Measurements from ENCODE around the gene COL5A1. TPM values are rescaled to one million over a fixed set of nuclear protein-coding genes. Genes with fewer than 3 reads are reported as not detected.

COL5A1 gene
- total and polyA plus RNA-seq, 4 donors, result 38.2 to 135 (median 88.3) TPM

DNA sequence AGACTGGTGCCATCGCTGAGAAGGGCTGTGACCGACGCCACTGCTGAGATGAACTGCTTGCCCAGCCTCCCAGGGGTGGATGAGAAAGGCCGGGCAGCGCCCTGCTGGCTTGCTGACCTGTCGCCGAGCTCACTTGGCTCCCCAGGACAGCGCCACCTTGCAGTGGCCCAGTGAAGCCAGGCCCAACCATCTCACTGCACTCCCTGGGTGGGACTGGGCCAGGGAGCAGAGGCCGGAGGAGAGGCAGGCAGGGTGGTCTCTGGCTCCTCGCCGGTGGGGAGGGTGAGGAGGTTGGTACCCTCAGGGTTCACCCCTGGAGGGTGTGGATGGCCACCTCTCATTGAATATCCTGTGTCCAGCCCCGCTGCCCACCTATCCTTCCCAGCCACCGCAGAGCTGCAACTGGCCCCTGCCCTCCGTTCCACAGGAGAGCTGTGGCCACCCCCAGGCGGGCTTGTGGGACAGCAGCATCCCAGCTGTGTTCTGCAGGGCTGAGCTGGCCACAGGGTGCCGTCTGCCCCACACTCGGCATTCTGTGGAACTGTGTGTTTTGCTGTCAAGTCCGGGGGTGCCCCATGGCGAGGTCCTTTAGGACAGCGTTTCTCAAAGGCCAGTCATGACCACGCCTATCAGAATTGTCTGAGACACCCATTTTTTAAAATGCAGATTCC is 198.0 kb downstream of the COL5A1 start:
- H3K4me3 ChIP-seq (ENCODE audit: low read depth, low read length), result no peak overlapping the region
- peaks cover 20% of the 10 kb centered on the region for H3K4me1 ChIP-seq (ENCODE audit: control insufficient read depth, insufficient read depth, low read length)
- H3K36me3 ChIP-seq (ENCODE audit: control insufficient read depth, insufficient read depth, low read length), result peaks cover 32% of the 10 kb centered on the region
- no peaks in the 10 kb centered on the region for H3K9me3 ChIP-seq (ENCODE audit: control insufficient read depth, insufficient read depth, low read length)
- H3K27ac ChIP-seq (ENCODE audit: low read depth, low read length), result no peak overlapping the region
- no peaks in the 10 kb centered on the region for H3K27me3 ChIP-seq (ENCODE audit: control insufficient read depth, insufficient read depth, low read length)
- WGBS (ENCODE audit: insufficient coverage), result 71% methylated on average over 20 of the region's 21 CpGs
- DNase-seq (ENCODE audit: low read depth in 4 of 6, low spot score in 6 of 6), result no peak

DNA sequence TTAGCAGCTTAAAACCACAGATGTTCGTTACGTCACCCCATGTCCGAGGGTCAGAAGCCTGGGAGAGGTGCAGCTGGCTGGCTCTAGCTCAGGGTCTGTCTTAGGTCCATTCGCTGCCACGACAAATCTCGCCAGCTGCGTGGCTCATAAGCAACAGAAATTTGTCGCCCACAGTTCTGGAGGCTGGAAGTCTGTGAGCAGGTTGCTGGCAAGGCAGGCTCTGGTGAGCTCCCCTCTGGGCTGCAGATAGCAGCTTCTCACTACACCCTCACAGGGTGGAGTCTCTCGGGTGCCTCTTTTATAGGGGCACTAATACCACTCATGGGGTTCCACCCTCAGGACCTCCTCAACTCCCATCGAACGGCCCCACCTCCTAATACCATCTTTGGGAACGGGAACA is 198.9 kb downstream of the COL5A1 start:
- Histone ChIP-seq H3K27me3 (ENCODE audit: control insufficient read depth, insufficient read depth, low read length) (no peaks in the 10 kb centered on the region), H3K36me3 (ENCODE audit: control insufficient read depth, insufficient read depth, low read length) (peaks cover 25% of the 10 kb centered on the region), H3K4me3 (ENCODE audit: low read depth, low read length) (no peak overlapping the region), H3K27ac (ENCODE audit: low read depth, low read length) (no peak overlapping the region), H3K9me3 (ENCODE audit: control insufficient read depth, insufficient read depth, low read length) (no peaks in the 10 kb centered on the region), H3K4me1 (ENCODE audit: control insufficient read depth, insufficient read depth, low read length) (peaks cover 20% of the 10 kb centered on the region)
- no peak for DNase-seq (ENCODE audit: low read depth in 4 of 6, low spot score in 6 of 6)
- 92% methylated on average over 5 of the region's 12 CpGs for WGBS (ENCODE audit: insufficient coverage)

DNA sequence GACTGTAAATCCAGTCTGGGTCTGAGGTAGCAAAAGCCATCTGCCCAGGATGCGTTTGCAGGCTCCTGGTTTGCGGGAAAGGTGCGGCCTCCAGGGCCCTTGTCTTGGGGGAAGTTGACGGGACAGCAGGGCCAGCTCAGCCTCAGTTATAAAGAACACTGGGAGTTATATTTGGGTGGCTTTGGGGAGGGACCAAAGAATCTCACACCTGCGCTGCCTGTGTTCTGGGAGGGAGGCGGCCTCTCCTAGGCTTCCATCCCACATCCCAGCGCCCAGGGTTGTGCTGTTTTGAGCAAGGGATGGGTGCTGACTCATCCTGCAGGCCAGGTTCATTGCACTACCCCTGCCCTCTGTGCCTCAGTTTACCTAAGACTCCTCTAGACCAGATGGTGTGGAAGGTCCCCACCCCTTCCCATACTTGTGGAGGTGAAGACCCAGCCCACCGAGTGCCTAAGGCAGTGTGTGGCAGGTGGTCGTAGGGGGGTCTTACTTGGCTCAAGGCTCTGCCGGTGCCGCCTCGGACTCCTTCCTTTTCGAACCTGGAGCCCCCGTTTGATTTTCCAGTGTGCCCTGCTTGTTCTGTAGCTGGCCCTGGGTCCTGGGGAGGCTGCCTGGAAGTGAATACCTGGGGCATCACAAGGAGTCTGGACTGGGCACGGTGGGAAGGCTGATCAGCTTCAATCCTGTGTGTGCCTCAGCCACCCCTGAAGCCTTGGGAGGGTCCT is 199.7 kb downstream of the COL5A1 start:
- WGBS (ENCODE audit: insufficient coverage), result 86% methylated on average over 11 of the region's 15 CpGs

DNA sequence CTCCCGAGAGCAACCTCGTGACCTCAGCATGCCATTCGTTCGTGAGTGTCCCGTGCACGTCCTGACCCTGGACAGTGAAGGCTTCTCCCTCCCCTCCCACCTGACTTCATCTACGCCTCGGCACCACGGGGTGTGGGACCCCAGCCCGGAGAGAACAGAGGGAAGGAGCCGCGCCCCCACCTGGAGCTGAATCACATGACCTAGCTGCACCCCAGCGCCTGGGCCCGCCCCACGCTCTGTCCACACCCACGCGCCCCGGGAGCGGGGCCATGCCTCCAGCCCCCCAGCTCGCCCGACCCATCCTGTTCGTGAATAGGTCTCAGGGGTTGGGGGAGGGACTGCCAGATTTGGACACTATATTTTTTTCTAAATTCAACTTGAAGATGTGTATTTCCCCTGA is 200.7 kb downstream of the COL5A1 start:
- H3K27me3 ChIP-seq (ENCODE audit: control insufficient read depth, insufficient read depth, low read length), result no peaks in the 10 kb centered on the region
- no peak overlapping the region for H3K27ac ChIP-seq (ENCODE audit: low read depth, low read length)
- H3K9me3 ChIP-seq (ENCODE audit: control insufficient read depth, insufficient read depth, low read length), result no peaks in the 10 kb centered on the region
- no peak overlapping the region for H3K4me3 ChIP-seq (ENCODE audit: low read depth, low read length)
- DNase-seq (ENCODE audit: low read depth in 4 of 6, low spot score in 6 of 6), result no peak
- peaks cover 20% of the 10 kb centered on the region for H3K4me1 ChIP-seq (ENCODE audit: control insufficient read depth, insufficient read depth, low read length)
- H3K36me3 ChIP-seq (ENCODE audit: control insufficient read depth, insufficient read depth, low read length), result peaks cover 16% of the 10 kb centered on the region
- 93% methylated on average over 16 of the region's 22 CpGs for WGBS (ENCODE audit: insufficient coverage)

More for the DNA sequence above, 199.7 kb downstream of the COL5A1 start:
- Histone ChIP-seq H3K27ac (ENCODE audit: low read depth, low read length) (no peak overlapping the region), H3K4me1 (ENCODE audit: control insufficient read depth, insufficient read depth, low read length) (peaks cover 20% of the 10 kb centered on the region), H3K36me3 (ENCODE audit: control insufficient read depth, insufficient read depth, low read length) (peaks cover 20% of the 10 kb centered on the region), H3K27me3 (ENCODE audit: control insufficient read depth, insufficient read depth, low read length) (no peaks in the 10 kb centered on the region), H3K9me3 (ENCODE audit: control insufficient read depth, insufficient read depth, low read length) (no peaks in the 10 kb centered on the region), H3K4me3 (ENCODE audit: low read depth, low read length) (no peak overlapping the region)
- no peak for DNase-seq (ENCODE audit: low read depth in 4 of 6, low spot score in 6 of 6)

DNA sequence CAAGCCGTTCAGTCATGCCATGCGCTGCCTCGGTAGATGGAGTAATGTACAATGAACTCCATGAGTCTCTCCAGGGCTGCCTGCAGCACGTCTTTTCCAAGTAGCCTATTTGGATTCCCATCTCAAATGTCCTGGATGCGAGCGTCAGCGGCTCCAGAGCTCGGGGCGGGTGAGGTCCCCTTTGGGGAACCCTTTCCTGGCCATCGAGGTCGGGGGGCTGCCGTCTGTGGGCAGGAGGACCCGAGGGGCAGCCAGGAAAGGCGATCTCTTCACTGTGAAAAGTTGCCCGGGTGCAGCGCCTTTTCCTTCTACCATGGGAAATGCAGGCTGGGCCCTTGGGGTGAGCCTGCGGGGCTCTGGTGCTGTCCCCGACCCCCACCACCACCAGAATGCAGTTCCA is 202.1 kb downstream of the COL5A1 start:
- 88% methylated on average over 18 of the region's 18 CpGs for WGBS (ENCODE audit: insufficient coverage)
- Histone ChIP-seq H3K4me1 (ENCODE audit: control insufficient read depth, insufficient read depth, low read length) (peaks cover 14% of the 10 kb centered on the region), H3K27ac (ENCODE audit: low read depth, low read length) (no peak overlapping the region), H3K27me3 (ENCODE audit: control insufficient read depth, insufficient read depth, low read length) (no peaks in the 10 kb centered on the region), H3K36me3 (ENCODE audit: control insufficient read depth, insufficient read depth, low read length) (peaks cover 11% of the 10 kb centered on the region), H3K4me3 (ENCODE audit: low read depth, low read length) (no peak overlapping the region), H3K9me3 (ENCODE audit: control insufficient read depth, insufficient read depth, low read length) (no peaks in the 10 kb centered on the region)
- no peak for DNase-seq (ENCODE audit: low read depth in 4 of 6, low spot score in 6 of 6)

DNA sequence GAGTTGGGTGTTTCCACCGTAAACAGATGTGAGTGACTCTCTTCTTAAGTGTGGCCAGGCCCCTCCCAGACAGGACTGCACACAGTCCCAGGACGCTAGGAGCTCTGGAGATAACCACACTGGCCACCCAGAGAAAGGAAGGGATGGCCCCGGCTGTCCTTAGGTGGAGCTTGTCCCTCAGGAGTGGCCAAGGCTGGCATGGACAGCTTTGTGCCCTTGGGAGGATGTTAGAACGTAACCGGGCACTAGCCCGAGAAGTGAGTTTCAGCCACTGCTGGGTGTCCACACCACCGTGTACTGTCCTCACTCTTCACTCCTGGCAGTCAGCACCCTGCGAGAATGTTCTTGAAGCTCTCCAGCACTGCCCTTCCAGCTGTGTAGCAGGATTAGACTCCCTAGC is 203.2 kb downstream of the COL5A1 start:
- Histone ChIP-seq H3K27ac (ENCODE audit: low read depth, low read length) (no peak overlapping the region), H3K27me3 (ENCODE audit: control insufficient read depth, insufficient read depth, low read length) (no peaks in the 10 kb centered on the region), H3K4me1 (ENCODE audit: control insufficient read depth, insufficient read depth, low read length) (peaks cover 3% of the 10 kb centered on the region), H3K4me3 (ENCODE audit: low read depth, low read length) (no peak overlapping the region), H3K36me3 (ENCODE audit: control insufficient read depth, insufficient read depth, low read length) (peaks cover 11% of the 10 kb centered on the region), H3K9me3 (ENCODE audit: control insufficient read depth, insufficient read depth, low read length) (no peaks in the 10 kb centered on the region)
- WGBS (ENCODE audit: insufficient coverage), result 91% methylated on average over 8 of the region's 8 CpGs
- no peak for DNase-seq (ENCODE audit: low read depth in 4 of 6, low spot score in 6 of 6)

DNA sequence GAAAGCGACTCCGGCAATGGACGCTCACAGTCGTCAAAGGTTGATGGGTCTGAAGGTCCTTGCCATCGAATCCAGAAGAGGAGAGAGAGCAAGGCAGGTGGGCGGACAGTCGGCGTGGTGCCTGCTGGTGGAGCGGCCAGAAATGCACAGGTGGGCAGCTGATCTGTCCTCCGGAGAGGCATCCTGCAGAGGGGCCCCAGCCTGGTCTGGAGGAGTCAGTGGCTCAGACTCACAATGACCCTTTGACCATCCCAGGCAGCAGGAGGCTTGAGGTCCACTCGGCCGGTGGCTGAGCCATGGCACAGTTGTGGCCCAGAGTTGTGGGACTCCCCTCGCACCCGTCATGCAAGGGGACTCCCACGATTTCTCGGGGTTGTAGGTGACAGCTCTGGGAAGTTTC is 204.6 kb downstream of the COL5A1 start:
- DNase-seq (ENCODE audit: low read depth in 4 of 6, low spot score in 6 of 6), result no peak
- no peak overlapping the region for H3K27ac ChIP-seq (ENCODE audit: low read depth, low read length)
- no peak overlapping the region for H3K4me3 ChIP-seq (ENCODE audit: low read depth, low read length)
- 91% methylated on average over 12 of the region's 16 CpGs for WGBS (ENCODE audit: insufficient coverage)
- no peaks in the 10 kb centered on the region for H3K4me1 ChIP-seq (ENCODE audit: control insufficient read depth, insufficient read depth, low read length)
- no peaks in the 10 kb centered on the region for H3K9me3 ChIP-seq (ENCODE audit: control insufficient read depth, insufficient read depth, low read length)
- no peaks in the 10 kb centered on the region for H3K27me3 ChIP-seq (ENCODE audit: control insufficient read depth, insufficient read depth, low read length)
- H3K36me3 ChIP-seq (ENCODE audit: control insufficient read depth, insufficient read depth, low read length), result peaks cover 7% of the 10 kb centered on the region

DNA sequence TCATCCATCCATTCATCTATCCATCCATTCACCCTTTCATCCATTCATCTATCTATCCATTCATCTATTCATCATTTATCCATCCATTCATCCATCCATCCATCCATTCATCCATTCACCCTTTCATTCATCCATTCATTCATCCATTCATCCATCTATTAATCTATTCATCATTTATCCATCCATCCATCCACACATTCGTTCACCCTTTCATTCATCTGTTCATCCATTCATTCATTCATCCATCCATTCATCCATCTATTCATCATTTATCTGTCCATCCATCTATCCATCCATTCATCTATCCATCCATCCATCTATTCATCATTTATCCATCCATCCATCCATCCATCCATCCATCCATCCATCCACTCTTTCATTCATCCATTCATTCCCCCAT is 205.1 kb downstream of the COL5A1 start:
- no peak for DNase-seq (ENCODE audit: low read depth in 4 of 6, low spot score in 6 of 6)
- no peaks in the 10 kb centered on the region for H3K9me3 ChIP-seq (ENCODE audit: control insufficient read depth, insufficient read depth, low read length)
- H3K27ac ChIP-seq (ENCODE audit: low read depth, low read length), result no peak overlapping the region
- H3K4me3 ChIP-seq (ENCODE audit: low read depth, low read length), result no peak overlapping the region
- H3K36me3 ChIP-seq (ENCODE audit: control insufficient read depth, insufficient read depth, low read length), result peaks cover 7% of the 10 kb centered on the region
- H3K4me1 ChIP-seq (ENCODE audit: control insufficient read depth, insufficient read depth, low read length), result no peaks in the 10 kb centered on the region
- 65% methylated on average over 1 of the region's 1 CpG for WGBS (ENCODE audit: insufficient coverage)
- H3K27me3 ChIP-seq (ENCODE audit: control insufficient read depth, insufficient read depth, low read length), result no peaks in the 10 kb centered on the region

DNA sequence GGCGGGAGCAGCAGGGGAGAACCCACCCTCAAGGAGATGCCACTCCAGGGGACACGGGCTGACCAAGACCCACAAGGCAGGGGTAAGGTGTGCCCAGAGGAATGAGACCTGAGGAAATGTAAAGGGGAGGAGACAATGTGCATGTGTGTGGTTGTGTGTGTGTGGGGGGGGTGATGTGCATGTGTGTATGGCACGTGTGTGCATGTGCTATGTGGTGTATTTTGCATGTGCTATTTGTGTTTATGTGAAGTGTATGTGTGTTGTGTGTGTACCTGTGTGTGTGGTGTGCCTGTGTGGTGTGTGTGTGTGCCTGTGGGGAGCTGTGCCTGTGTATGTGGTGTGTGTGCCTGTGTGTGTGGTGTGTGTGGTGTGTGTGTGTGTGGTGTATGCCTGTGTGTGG is 205.5 kb downstream of the COL5A1 start:
- Histone ChIP-seq H3K4me3 (ENCODE audit: low read depth, low read length) (no peak overlapping the region), H3K9me3 (ENCODE audit: control insufficient read depth, insufficient read depth, low read length) (no peaks in the 10 kb centered on the region), H3K27ac (ENCODE audit: low read depth, low read length) (no peak overlapping the region), H3K36me3 (ENCODE audit: control insufficient read depth, insufficient read depth, low read length) (peaks cover 7% of the 10 kb centered on the region), H3K27me3 (ENCODE audit: control insufficient read depth, insufficient read depth, low read length) (no peaks in the 10 kb centered on the region), H3K4me1 (ENCODE audit: control insufficient read depth, insufficient read depth, low read length) (no peaks in the 10 kb centered on the region)
- DNase-seq (ENCODE audit: low read depth in 4 of 6, low spot score in 6 of 6), result no peak
- WGBS (ENCODE audit: insufficient coverage), result 81% methylated on average over 2 of the region's 3 CpGs

Measured in spinal cord (tissue), 10 donors.